AG04449 (cell line): ENCODE data around the gene C1QC.

Experiments
- CTCF ChIA-PET: fragments of 350-600 bp; formaldehyde crosslinking; extraction: SDS; loops from one replicate; lab custom pipeline; 2021; ENCODE audit warnings: antibody characterized with exemption; lab: Yijun Ruan, JAX
- POLR2A ChIA-PET: fragments of 400-600, 350-600 bp; formaldehyde crosslinking; extraction: SDS; loops from one replicate; lab custom pipeline; 2020; ENCODE audit warnings: antibody characterized with exemption, inconsistent platforms; lab: Yijun Ruan, JAX
- DNase-seq: peaks from one replicate; pipeline ENCODE4 v3.0.0-alpha.2; 2010; ENCODE audit warnings: low read depth, low spot score
- H3K4me3 ChIP-seq: 2 replicates; pipeline ENCODE4 v1.5.1; 2011; ENCODE audit warnings: low read depth, mild to moderate bottlenecking, control low read depth, low read length
- TF ChIP-seq, protein P1 (sequence below): IDR thresholded peaks from one replicate; pipeline ENCODE4 v1.5.1; 2011; ENCODE audit warnings: mild to moderate bottlenecking, moderate library complexity, low read length, control low read depth, inconsistent platforms; ENCODE audit not compliant: insufficient read depth; ENCODE audit errors: missing control alignments

Gene C1QC

DNA sequence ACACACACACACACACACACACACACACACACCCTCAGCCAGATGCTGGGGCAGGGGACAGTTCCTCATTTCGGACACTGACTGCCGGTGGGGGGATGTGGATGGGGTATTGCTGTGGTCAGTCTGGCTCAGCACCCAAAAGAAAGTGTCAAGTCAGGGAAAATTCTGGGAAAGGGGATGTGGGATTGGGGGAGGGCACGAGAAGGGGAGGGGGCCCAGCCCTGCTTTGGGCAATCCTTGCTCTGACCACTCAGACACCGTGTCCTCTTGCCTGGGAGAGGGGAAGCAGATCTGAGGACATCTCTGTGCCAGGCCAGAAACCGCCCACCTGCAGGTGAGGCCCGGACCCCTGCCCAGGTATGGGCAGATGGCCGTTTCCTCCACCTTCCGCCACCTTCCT is at the start of gene C1QC:
Gene C1QC (plus strand): TSS at position 253 of the 400 bp plus-strand sequence. CDS start 391 bp downstream, outside the sequence.
- TF ChIP-seq, protein P1, sequence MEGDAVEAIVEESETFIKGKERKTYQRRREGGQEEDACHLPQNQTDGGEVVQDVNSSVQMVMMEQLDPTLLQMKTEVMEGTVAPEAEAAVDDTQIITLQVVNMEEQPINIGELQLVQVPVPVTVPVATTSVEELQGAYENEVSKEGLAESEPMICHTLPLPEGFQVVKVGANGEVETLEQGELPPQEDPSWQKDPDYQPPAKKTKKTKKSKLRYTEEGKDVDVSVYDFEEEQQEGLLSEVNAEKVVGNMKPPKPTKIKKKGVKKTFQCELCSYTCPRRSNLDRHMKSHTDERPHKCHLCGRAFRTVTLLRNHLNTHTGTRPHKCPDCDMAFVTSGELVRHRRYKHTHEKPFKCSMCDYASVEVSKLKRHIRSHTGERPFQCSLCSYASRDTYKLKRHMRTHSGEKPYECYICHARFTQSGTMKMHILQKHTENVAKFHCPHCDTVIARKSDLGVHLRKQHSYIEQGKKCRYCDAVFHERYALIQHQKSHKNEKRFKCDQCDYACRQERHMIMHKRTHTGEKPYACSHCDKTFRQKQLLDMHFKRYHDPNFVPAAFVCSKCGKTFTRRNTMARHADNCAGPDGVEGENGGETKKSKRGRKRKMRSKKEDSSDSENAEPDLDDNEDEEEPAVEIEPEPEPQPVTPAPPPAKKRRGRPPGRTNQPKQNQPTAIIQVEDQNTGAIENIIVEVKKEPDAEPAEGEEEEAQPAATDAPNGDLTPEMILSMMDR, result no peak
- DNase-seq, result no peak
- ChIA-PET POLR2A (no interaction called here), CTCF (interaction anchor here (0.7 to 9.0 kb wide), 5 partner anchors 13 to 228 kb away, joined by 3 to 330 read pairs (median 48); no protein-coding TSS in a partner anchor)
- H3K4me3 ChIP-seq, result no peak within 1 kb of the TSS

DNA sequence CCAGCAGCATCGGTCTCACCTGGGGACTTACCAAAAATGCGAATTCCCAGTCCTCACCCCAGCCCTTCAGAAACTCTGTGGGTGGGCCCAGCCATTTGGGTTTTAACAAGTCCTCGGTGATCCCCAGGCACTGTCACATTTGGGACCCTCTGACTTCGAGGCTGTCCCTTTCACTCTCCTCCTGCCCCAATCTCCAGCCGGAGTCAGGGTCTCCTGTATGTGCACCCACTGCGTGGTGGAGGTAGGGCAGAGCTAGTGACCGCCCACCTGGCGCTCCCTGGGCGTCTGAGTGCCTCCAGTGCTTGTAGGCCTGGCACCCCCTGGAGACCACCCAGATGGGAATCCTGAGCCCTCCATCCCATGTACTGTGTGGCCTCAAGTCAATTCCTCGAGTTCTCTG is 49.0 kb upstream of the C1QC start:
- ChIA-PET POLR2A (no interaction called here), CTCF (no interaction called here)
- DNase-seq, result no peak

GRCh38 chr1:22595108-22595507 is 48.3 kb upstream of the C1QC start:
- TF ChIP-seq, protein P1, result no peak
- ChIA-PET POLR2A (no interaction called here), CTCF (no interaction called here)
- H3K4me3 ChIP-seq, result no peak overlapping the region
- DNase-seq, result no peak

More for the DNA sequence above, 49.0 kb upstream of the C1QC start:
- no peak overlapping the region for H3K4me3 ChIP-seq
- TF ChIP-seq, protein P1, result no peak

GRCh38 chr1:22597301-22597965 is 46.0 kb upstream of the C1QC start:
- H3K4me3 ChIP-seq, result no peak overlapping the region
- DNase-seq, result no peak
- POLR2A ChIA-PET, result no interaction called here
- TF ChIP-seq, protein P1, result no peak
- CTCF ChIA-PET, result no interaction called here

DNA sequence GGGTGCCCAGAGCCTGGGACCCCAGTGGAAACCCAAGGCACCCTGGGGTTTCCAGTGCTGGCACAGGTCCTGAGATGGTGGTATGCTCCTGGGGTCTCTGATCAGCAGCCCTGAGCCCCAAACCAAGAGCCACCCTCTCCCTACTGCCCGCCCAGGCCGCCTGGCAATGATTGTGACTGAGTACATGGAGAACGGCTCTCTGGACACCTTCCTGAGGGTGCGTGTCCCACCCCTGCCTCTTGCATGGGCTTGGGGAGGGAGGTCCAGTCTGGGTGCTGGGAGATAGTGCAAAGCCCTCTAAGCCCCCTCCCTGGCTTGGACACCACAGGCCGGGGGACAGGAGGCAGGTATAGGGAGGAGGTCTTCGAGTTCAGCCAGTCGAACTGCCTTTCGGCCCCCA is 45.4 kb upstream of the C1QC start:
- no peak overlapping the region for H3K4me3 ChIP-seq
- ChIA-PET CTCF (no interaction called here), POLR2A (no interaction called here)
- no peak for DNase-seq
- TF ChIP-seq, protein P1, result no peak

- ChIA-PET POLR2A (no interaction called here), CTCF (no interaction called here)
- no peak for DNase-seq
- H3K4me3 ChIP-seq, result no peak overlapping the region
- TF ChIP-seq, protein P1, result no peak
These were observed 44.7 kb upstream of the C1QC start for GRCh38 chr1:22598736-22599135.
